Measurements from ENCODE around the gene FLYWCH2.
"Not testable (repeated sequence)": the region's sequence is repeated elsewhere in the genome, so short reads cannot be mapped to it uniquely, and the experiment has no call there.

The FLYWCH2 gene

GRCh38 chr16:2915196-2915929 is 32.3 kb downstream of the FLYWCH2 start:
- DNase-seq = no peak

GRCh38 chr16:2919511-2920255 is 36.7 kb downstream of the FLYWCH2 start:
- DNase-seq = peak; percentile 28

- DNase-seq = no peak
Observed at GRCh38 chr16:2923481-2923880, 40.5 kb downstream of the FLYWCH2 start.

- no peak for DNase-seq
Observed at GRCh38 chr16:2924901-2925755, 42.1 kb downstream of the FLYWCH2 start.

GRCh38 chr16:2925951-2926649 is 43.1 kb downstream of the FLYWCH2 start:
- no peak for DNase-seq

GRCh38 chr16:2926650-2926999 is 43.6 kb downstream of the FLYWCH2 start:
- no peak for DNase-seq

- DNase-seq = peak; percentile 64
Observed at GRCh38 chr16:2927010-2927646, 44.1 kb downstream of the FLYWCH2 start.

GRCh38 chr16:2928151-2928550 is 45.1 kb downstream of the FLYWCH2 start:
- DNase-seq = not testable (repeated sequence)

GRCh38 chr16:2928796-2929195 is 45.8 kb downstream of the FLYWCH2 start:
- no peak for DNase-seq

- no peak for DNase-seq
Observed at GRCh38 chr16:2929693-2930092, 46.7 kb downstream of the FLYWCH2 start.

- no peak for DNase-seq
Observed at GRCh38 chr16:2930236-2930635, 47.2 kb downstream of the FLYWCH2 start.

GRCh38 chr16:2931231-2931914 is 48.4 kb downstream of the FLYWCH2 start:
- not testable (repeated sequence) for DNase-seq

GRCh38 chr16:2933136-2933535 is 50.1 kb downstream of the FLYWCH2 start:
- DNase-seq = no peak

GRCh38 chr16:2933701-2934100 is 50.7 kb downstream of the FLYWCH2 start:
- DNase-seq = no peak

- no peak for DNase-seq
Observed at GRCh38 chr16:2934450-2934849, 51.4 kb downstream of the FLYWCH2 start.

- no peak for DNase-seq
Observed at GRCh38 chr16:2936436-2937011, 53.5 kb downstream of the FLYWCH2 start.

- DNase-seq = no peak
Observed at GRCh38 chr16:2937170-2937569, 54.2 kb downstream of the FLYWCH2 start.

- no peak for DNase-seq
Observed at GRCh38 chr16:2938206-2938605, 55.2 kb downstream of the FLYWCH2 start.

- no peak for DNase-seq
Observed at GRCh38 chr16:2939968-2940367, 57.0 kb downstream of the FLYWCH2 start.

GRCh38 chr16:2942045-2942444 is 59.0 kb downstream of the FLYWCH2 start:
- DNase-seq = no peak

- not testable (repeated sequence) for DNase-seq
Observed at GRCh38 chr16:2943716-2944115, 60.7 kb downstream of the FLYWCH2 start.
